Activated CD4-positive, alpha-beta T cell treated with anti-CD3 and anti-CD28 coated beads, Interleukin-10, Interleukin-2, amounts not matched to agents 100 ng/mL and 50 ng/mL, durations not matched to agents 16 hours and 8 hours (primary cell): ENCODE measurements around the gene TPO.
"Not testable (repeated sequence)": the region's sequence is repeated elsewhere in the genome, so short reads cannot be mapped to it uniquely, and the experiment has no call there.

Source experiments
- DNase-seq: peaks from one replicate; pipeline ENCODE4 v3.0.0-alpha.2; 2020

TPO gene

GRCh38 chr2:1561811-1562421 lies 148.7 kb downstream of the TPO start:
- DNase-seq, result no peak

GRCh38 chr2:1563084-1563857 lies 150.0 kb downstream of the TPO start:
- no peak for DNase-seq

- no peak for DNase-seq
Observed at GRCh38 chr2:1563943-1564891, 151.0 kb downstream of the TPO start.

DNA sequence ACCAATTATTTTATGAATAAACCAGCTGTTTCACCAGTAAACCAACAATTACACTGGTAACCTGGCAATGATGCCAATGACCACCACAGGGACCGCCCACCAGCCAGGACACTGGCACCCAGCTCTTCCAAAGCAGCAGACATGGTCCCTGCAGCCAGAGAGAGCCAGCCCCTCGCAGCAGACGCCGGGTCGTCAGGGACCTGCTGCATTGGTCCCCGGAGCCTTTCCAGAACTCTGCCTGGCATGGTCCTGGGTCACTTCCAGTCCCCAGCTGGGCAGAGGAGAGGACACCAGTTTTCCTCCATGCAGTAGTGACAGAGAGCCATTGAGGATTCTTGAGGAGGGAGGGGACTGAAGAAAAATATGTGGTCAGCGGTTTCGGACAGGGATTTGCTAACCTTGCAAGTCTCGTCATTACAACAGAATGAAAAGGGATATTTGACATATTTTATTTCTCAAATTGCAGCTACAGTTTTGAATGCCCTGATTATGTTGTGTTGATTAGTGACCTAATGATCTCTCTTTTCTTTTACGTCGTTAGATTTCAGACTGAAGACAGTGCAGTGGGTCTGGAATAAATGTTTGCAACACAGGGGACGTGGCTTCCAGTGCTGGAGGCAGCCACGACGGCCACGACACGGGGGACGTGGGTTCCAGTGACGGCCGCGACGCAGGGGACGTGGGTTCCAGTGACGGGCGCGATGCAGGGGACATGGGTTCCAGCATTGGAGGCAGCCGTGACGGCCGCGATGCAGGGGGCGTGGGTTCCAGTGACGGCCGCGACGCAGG lies 154.5 kb downstream of the TPO start:
- no peak for DNase-seq

DNA sequence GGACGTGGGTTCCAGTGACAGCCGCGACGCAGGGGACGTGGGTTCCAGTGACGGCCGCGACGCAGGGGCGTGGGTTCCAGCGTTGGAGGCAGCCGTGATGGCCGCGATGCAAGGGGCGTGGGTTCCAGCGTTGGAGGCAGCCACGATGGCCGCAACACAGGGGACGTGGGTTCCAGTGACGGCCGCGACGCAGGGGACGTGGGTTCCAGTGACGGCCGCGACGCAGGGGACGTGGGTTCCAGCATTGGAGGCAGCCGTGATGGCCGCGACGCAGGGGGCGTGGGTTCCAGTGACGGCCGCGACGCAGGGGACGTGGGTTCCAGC lies 155.0 kb downstream of the TPO start:
- not testable (repeated sequence) for DNase-seq

DNA sequence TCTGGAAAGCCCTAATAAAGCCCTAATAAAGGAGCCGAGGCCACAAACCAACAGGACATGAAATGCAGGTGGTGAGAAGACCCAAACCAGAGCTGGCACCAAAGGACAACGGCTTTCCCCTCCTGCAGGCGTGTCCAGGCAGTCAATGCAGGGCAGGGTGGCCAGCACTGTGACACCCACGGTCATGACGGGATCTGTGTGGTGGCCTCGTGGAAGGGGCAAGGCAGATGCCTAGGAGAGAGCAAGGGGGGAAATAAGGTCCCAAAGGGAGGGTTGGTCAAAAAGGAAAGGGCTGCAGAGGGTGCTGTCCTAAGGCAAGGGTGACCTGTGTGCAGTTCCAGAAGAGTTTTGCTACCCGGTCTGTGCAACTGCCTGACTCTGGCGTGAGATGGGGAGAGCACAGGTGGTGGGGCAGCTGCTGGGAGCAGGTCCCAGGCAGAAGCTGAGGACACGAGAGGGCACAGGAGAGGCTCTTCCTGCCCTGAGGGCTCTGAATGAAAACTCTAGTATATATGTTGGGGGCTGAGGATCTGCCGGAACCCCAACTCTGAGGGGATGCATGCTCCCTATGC lies 156.7 kb downstream of the TPO start:
- DNase-seq, result no peak

DNA sequence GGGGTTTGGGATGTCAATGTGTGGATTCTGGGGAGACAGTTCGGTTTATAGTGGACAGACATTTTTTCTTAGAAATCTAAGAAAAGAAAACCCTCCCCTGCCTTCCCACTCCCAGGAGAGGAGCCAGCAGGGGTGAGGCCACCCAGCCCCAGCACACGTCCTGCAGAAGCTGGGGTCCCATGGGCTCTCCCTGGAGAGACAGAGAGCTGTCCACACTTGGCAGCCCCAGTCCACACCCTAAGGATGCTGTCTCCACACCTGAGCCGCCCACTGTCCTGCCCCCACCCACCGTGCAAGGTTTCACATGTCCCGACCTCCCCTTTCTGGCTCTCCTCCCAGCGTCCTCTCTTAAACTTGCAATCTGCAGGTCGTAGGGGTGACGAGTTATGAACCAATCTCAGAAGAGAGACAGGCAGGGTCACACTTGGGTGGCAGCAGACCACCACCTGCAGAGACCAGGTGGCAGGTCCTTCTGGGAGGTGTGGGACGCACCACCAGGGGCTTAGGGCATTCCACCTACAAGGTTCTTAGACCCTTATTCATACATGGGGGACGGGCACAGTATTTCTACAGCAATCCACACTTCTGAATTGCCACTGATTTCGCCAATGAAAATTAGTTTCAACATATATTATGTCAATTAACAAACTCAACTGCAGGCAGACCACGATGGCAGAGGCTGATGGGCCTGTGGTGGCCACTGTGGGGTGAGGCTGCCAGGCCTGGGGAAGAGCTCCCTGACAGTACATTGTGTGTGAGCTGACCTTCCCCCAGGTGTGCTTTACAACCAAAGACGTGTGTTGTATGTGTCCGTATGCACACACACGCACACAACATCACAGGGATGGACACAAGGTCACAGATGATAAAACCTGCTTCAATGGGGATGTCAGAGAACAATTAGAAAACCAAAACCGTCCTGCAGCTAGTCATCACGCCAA lies 158.5 kb downstream of the TPO start:
- DNase-seq, result no peak

DNA sequence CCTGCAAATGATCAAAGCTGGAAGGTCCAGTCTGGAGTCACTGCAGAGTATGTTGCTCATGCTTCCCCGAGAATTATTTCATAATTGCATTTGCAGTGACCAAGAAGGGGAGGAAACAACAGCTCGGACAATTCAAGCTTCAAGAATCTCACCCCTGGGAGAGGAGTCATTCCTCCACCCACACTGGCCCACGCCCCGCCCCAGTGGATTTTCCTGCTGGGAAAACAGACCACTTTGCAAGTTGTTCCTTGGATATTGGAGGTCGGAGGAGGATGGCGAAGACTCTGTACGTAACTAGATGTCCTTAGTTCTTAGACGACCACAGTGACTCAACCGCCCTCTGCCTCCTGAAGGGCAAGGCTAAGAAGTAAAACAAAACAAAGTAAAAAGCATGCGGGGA lies 159.4 kb downstream of the TPO start:
- no peak for DNase-seq

DNA sequence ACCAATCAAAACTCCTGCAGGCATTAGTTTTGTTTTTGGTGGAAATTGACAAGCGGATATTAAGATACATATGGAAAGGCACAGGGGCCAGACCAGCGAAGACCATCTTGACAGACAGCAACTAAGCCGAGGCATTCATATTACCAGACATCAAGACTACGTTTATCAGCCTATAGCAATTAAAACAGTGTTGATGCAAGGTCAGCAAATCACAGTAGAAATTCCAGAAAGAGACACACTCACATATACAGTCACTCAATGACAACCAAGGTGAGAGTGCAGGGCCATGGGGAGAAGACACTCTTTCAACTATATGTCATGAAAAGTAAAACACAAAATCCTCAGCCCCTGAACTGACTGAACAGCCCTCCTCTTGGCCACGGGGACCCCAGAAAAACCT lies 164.6 kb downstream of the TPO start:
- DNase-seq, result no peak

GRCh38 chr2:1581257-1581964 lies 168.1 kb downstream of the TPO start:
- DNase-seq, result not testable (repeated sequence)

DNA sequence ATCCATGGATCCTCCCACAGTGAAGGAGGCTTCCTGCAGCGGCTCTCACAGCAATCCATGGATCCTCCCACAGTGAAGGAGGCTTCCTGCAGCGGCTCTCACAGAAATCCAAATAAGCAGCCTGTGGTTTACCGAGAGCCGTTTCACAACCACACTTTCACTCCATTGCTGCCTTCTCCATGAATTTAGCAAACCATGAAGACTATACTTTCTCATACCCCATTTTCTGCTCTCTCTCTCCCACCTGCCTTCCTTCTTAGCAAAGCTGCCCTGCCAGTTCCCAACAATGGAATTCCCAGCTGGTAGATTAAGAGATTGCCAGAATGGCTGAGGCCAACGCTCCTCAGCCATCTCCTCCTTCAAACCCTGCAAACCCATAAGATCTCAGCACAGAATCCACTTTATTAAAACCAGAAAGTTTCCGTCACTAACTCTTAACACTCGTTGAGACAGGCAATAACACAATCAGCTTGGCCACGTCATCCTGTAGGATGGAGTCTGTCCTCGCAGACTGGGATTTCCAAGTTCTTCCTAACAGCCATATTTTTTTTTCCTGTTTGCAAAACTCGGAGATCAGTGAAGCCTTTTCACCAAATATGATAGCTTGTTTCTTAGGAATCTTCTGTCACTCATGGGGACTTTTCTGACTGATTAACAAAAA lies 168.8 kb downstream of the TPO start:
- no peak for DNase-seq

- no peak for DNase-seq
Observed at GRCh38 chr2:1582891-1583341, 169.7 kb downstream of the TPO start.

- DNase-seq, result no peak
Observed at GRCh38 chr2:1584051-1584531, 170.8 kb downstream of the TPO start.

DNA sequence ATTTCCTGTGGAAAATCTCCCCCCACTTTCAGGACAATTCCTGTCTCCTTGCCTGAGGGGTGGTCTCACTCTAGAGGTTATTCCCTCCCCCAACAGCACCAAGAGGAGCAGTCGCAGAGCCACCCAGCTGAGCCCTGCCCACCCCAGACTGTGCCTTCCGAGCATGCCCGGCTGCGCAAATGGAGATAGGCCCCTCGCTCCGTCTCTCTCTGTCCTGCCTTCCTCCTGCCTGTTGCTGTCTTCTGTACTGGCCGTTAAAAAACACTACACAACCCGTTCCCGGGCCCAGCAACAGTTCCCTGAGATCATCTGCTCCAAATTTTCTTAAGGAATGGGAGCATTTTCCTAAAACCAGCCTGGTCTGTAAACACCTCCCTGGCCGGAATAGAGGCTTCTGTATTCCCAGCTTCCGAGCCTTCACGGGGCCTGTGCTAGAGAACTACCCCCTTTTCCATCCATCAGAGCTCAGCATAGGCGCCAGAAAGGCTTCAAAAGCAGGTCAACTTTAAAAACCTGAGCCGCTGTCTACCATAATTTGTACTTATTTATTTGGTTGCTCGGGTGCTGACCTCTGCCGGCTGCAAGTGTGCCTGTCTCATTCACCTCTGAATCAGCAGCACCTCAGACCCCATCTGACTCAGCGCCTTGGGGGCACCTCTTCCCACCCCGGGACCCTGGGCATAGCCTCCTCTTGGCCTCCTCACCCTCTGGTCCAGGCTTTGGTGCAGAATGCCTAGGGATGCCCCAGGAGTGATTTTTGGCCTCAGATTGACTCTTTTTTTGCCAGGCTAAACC lies 171.6 kb downstream of the TPO start:
- no peak for DNase-seq

GRCh38 chr2:1585635-1586034 lies 172.4 kb downstream of the TPO start:
- DNase-seq, result no peak

GRCh38 chr2:1586251-1586922 lies 173.1 kb downstream of the TPO start:
- no peak for DNase-seq

DNA sequence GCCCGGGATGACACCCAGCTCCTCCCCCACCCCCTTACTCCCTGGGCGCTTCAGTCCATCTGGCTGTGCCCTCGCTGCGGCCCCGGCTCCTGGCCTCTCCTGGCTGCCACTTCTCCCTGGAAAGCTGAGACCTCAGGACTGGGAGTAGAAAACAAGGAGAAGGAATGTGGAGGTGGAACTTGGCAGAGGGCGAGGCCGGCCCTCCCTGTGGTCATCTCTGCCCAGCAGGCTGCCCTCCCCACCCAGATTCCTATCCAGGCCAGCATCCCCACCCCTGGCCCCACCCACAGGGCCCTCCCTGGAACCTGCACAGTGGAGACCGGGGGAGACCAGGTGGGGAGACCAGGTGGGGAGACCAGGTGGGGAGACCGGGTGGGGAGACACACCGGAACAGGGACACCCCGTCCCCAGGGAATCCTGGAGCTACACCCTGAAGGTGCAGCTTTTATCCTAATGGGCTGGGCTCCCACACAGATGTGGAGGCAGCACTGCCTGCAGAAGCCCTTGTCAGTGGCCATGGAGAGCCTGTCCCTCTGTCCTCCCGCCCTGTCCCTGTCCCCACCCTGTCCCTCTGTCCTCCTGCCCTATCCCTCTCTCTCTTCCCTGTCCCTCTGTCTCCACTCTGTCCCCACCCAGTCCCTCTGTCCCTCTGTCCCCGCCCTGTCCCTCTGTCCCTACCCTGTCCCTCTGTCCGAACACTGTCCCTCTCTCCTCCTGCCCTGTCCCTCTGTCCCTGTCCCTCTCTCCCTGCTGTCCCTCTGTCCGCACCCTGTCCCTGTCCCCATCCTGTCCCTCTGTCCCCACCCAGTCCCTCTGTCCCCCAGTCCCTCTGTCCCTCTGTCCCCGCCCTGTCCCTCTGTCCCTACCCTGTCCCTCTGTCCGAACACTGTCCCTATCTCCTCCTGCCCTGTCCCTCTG lies 173.9 kb downstream of the TPO start:
- no peak for DNase-seq
